PFSK-1 (cell line): ENCODE measurements around the gene KIF23.

Source experiments
- FOXP2 ChIP-seq: optimal IDR thresholded peaks from 2 replicates; pipeline ENCODE3; 2011; ENCODE audit warnings: borderline replicate concordance, control low read depth, inconsistent platforms; ENCODE audit not compliant: insufficient read depth; ENCODE audit errors: extremely low read length, extremely low read depth
- POLR2AphosphoS5 ChIP-seq: IDR thresholded peaks from 2 replicates; pipeline ENCODE4 v1.6.1; 2012; ENCODE audit warnings: low read depth, mild to moderate bottlenecking, control low read depth, low read length, moderate library complexity
- SIN3A ChIP-seq: IDR thresholded peaks from 2 replicates; pipeline ENCODE4 v1.6.1; 2012; ENCODE audit warnings: mild to moderate bottlenecking, low read length, moderate library complexity, borderline replicate concordance; ENCODE audit not compliant: insufficient read depth
- TAF1 ChIP-seq: IDR thresholded peaks from 2 replicates; pipeline ENCODE4 v1.6.1; 2012; ENCODE audit warnings: low read length, control low read depth, borderline replicate concordance; ENCODE audit not compliant: insufficient read depth
- TF ChIP-seq, protein P1 (sequence below), 2 experiments: IDR thresholded peaks; 2 replicates each; pipeline versions ENCODE4 v1.6.1 to v1.8.0; 2011 to 2012; ENCODE audit warnings: low read depth in 2 of 2, low read length in 2 of 2, control low read depth in 1 of 2, inconsistent platforms in 1 of 2, mild to moderate bottlenecking in 1 of 2, moderate library complexity in 1 of 2; ENCODE audit not compliant: insufficient read depth in 1 of 2

KIF23 gene

DNA sequence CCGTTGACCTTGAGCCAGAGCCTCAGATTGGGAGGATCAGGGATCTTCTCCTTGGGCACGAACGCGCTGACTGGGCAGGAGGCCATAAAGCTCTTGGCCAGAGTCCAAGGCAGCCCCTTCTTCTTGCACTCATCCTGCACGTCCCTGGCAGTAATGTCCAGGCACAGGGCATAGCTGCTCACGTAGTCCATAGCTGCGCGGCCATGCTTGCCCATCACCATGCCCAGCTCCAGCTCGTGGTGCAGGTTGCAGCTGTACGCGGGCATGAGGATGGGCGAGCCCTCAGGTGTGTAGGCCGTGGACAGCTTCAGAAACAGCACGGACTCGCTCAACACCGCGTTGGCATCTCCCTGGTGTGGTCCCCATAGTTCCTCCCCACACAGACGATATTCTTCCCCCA is 20.5 kb downstream of the KIF23 start:
- TF ChIP-seq FOXP2 (no peak), POLR2AphosphoS5 (no peak), SIN3A (no peak), TAF1 (no peak)
- TF ChIP-seq, protein P1, sequence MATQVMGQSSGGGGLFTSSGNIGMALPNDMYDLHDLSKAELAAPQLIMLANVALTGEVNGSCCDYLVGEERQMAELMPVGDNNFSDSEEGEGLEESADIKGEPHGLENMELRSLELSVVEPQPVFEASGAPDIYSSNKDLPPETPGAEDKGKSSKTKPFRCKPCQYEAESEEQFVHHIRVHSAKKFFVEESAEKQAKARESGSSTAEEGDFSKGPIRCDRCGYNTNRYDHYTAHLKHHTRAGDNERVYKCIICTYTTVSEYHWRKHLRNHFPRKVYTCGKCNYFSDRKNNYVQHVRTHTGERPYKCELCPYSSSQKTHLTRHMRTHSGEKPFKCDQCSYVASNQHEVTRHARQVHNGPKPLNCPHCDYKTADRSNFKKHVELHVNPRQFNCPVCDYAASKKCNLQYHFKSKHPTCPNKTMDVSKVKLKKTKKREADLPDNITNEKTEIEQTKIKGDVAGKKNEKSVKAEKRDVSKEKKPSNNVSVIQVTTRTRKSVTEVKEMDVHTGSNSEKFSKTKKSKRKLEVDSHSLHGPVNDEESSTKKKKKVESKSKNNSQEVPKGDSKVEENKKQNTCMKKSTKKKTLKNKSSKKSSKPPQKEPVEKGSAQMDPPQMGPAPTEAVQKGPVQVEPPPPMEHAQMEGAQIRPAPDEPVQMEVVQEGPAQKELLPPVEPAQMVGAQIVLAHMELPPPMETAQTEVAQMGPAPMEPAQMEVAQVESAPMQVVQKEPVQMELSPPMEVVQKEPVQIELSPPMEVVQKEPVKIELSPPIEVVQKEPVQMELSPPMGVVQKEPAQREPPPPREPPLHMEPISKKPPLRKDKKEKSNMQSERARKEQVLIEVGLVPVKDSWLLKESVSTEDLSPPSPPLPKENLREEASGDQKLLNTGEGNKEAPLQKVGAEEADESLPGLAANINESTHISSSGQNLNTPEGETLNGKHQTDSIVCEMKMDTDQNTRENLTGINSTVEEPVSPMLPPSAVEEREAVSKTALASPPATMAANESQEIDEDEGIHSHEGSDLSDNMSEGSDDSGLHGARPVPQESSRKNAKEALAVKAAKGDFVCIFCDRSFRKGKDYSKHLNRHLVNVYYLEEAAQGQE (IDR thresholded peaks at IDR 0.05; ENCODE audit: insufficient read depth in 1 of 2, low read depth in 2 of 2, low read length in 2 of 2) = no peak

DNA sequence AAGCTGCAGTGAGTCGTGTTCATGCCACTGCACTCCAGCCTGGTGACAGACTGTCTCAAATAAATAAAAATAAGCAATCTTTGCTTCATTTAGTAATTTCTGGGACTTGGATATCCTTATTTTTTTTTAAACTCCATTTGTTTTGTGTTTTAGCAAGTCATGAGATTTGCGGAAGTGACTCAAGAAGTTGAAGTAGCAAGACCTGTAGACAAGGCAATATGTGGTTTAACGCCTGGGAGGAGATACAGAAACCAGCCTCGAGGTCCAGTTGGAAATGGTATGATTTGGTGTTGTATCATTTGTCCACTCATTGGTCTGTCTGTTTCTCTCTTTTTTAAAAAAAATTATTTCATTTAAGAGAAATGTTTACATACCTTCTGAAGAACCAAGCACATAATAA is 21.8 kb downstream of the KIF23 start:
- no peak for TF ChIP-seq SIN3A
- TF ChIP-seq, protein P1 (IDR thresholded peaks at IDR 0.05; ENCODE audit: insufficient read depth in 1 of 2, low read depth in 2 of 2, low read length in 2 of 2) = no peak
- no peak for TF ChIP-seq POLR2AphosphoS5
- TF ChIP-seq TAF1 = no peak
- no peak for TF ChIP-seq FOXP2

DNA sequence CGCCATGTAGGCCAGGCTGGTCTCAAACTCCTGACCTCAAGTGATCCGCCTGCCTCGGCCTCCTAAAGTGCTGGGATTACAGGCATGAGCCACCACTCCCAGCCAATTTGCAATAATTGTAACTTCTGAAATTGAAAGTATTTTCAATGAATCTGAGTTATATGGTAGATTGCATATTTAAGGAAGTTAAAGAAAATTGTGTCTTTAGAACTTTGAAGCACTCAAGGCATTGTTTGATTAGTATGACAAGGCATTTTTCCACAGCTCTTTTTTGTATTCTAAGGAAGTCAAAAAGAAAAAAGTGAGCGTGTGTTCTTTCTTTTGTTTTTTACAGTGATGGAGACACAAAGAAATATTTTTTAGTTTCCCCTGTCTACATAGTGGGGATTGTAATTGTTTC is 22.8 kb downstream of the KIF23 start:
- TF ChIP-seq FOXP2 = no peak
- TF ChIP-seq TAF1 = no peak
- TF ChIP-seq SIN3A = no peak
- TF ChIP-seq, protein P1 (IDR thresholded peaks at IDR 0.05; ENCODE audit: insufficient read depth in 1 of 2, low read depth in 2 of 2, low read length in 2 of 2) = no peak
- no peak for TF ChIP-seq POLR2AphosphoS5

DNA sequence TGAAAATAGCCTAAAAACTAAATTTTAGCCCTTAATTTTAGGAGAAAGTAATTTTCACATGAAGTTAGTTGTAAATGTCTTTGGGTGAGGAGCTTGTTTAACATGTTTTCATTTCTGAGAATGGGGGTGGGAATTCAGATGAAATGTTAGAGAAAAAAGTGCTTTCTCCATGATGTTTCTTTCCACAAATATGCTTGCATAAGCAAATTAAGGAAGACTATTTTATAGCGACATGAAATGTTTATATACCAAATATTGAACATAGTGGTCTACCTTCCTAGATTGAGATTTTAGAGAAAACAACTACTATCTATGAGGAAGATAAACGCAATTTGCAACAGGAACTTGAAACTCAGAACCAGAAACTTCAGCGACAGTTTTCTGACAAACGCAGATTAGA is 25.5 kb downstream of the KIF23 start:
- TF ChIP-seq SIN3A (no peak), POLR2AphosphoS5 (no peak), FOXP2 (no peak), TAF1 (no peak)
- TF ChIP-seq, protein P1 (IDR thresholded peaks at IDR 0.05; ENCODE audit: insufficient read depth in 1 of 2, low read depth in 2 of 2, low read length in 2 of 2) = no peak

DNA sequence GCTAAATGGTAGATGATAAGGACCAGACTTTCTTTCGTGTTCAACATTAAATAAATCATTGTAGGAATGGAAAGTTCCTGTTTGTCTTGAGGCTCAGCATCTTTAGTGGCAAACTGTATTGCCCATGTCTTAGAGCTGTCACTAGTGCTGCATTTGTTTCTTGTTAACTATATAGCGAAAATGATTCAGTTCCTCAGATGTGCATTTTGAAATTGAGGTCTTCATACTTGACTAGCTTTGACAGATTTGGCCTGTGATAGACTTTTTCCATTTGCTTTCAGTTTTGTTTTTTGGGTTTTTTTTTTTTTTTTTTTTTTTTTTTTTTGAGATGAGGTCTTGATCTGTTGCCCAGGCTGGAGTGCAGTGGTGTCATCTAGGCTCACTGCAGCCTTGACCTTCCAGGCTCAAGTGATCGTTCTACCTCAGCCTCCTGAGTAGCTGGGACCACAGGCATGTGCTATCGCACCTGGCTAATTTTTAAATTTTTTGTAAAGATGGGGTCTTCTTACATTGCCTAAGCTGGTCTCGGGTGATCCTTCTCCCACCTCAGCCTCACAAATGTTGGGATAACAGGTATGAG is 29.0 kb downstream of the KIF23 start:
- no peak for TF ChIP-seq SIN3A
- no peak for TF ChIP-seq POLR2AphosphoS5
- TF ChIP-seq, protein P1 (IDR thresholded peaks at IDR 0.05; ENCODE audit: insufficient read depth in 1 of 2, low read depth in 2 of 2, low read length in 2 of 2) = no peak
- no peak for TF ChIP-seq FOXP2
- TF ChIP-seq TAF1 = no peak
